GM12801 (cell line): ENCODE data around the gene EHD2.

Source experiments
- CTCF ChIP-seq: IDR thresholded peaks from one replicate; pipeline ENCODE4 v1.5.1; 2011; ENCODE audit warnings: control low read depth; ENCODE audit not compliant: insufficient read length; ENCODE audit errors: extremely low read depth

The EHD2 gene

GRCh38 chr19:47735131-47735530 is 21.9 kb downstream of the EHD2 start:
- no peak for TF ChIP-seq CTCF

- TF ChIP-seq CTCF = no peak
Observed at GRCh38 chr19:47740866-47741519, 27.8 kb downstream of the EHD2 start.

GRCh38 chr19:47741544-47742140 is 28.4 kb downstream of the EHD2 start:
- TF ChIP-seq CTCF = no peak

- no peak for TF ChIP-seq CTCF
Observed at GRCh38 chr19:47742634-47743033, 29.4 kb downstream of the EHD2 start.

- no peak for TF ChIP-seq CTCF
Observed at GRCh38 chr19:47745010-47745901, 32.0 kb downstream of the EHD2 start, which contains the start of gene NOP53. Gene NOP53 (plus strand): TSS chr19:47745546. CDS start chr19:47745560, 14 bp downstream.

- no peak for TF ChIP-seq CTCF
Observed at GRCh38 chr19:47749326-47749725, 36.1 kb downstream of the EHD2 start.

GRCh38 chr19:47750752-47751151 is 37.5 kb downstream of the EHD2 start:
- no peak for TF ChIP-seq CTCF
